T-helper 17 cell (primary cell): ENCODE measurements around the gene COL4A1. TPM values are rescaled to one million over a fixed set of nuclear protein-coding genes. Genes with fewer than 3 reads are reported as not detected.
"Not testable (repeated sequence)": the region's sequence is repeated elsewhere in the genome, so short reads cannot be mapped to it uniquely, and the experiment has no call there.

ENCODE experiments used
- ATAC-seq: fragments of 150-1000 bp; cut with Tn5 transposase; 2 replicates; pipeline ENCODE4 v1.10.0; 2021; ENCODE audit warnings: mild to moderate bottlenecking, moderate library complexity
- DNase-seq, 3 donors: peaks; one replicate each; pipeline versions ENCODE4 v3.0.0 to v3.0.0-alpha.2; 2020 to 2021
- H3K9me3 ChIP-seq: one replicate; pipeline ENCODE4 v1.7.0; 2013; ENCODE audit warnings: low read length, mild to moderate bottlenecking; ENCODE audit not compliant: control insufficient read depth, poor library complexity, severe bottlenecking
- H3K27ac Mint-ChIP-seq: one replicate; pipeline ENCODE4 v1.8.0; 2022; ENCODE audit warnings: mild to moderate bottlenecking, moderate library complexity, mixed read lengths
- H3K27me3 Mint-ChIP-seq: one replicate; pipeline ENCODE4 v1.8.0; 2022; ENCODE audit warnings: mixed read lengths
- H3K36me3 Mint-ChIP-seq: one replicate; pipeline ENCODE4 v1.8.0; 2022; ENCODE audit warnings: low read depth, mixed read lengths
- H3K4me1 Mint-ChIP-seq: one replicate; pipeline ENCODE4 v1.8.0; 2022; ENCODE audit warnings: mild to moderate bottlenecking, mixed read lengths
- H3K4me3 Mint-ChIP-seq: one replicate; pipeline ENCODE4 v1.8.0; 2022; ENCODE audit warnings: mild to moderate bottlenecking, moderate library complexity, mixed read lengths
- total RNA-seq, 4 donors: library from RNA in 2 of 4; stranded (reverse) in 2 of 4; gene quantifications; one replicate each; pipeline ENCODE4 v1.2.3 and lab custom pipeline; 2022 to 2026

COL4A1 gene
- total RNA-seq, 2 donors from 2014 or later: 0.37 TPM; not detected in 1

DNA sequence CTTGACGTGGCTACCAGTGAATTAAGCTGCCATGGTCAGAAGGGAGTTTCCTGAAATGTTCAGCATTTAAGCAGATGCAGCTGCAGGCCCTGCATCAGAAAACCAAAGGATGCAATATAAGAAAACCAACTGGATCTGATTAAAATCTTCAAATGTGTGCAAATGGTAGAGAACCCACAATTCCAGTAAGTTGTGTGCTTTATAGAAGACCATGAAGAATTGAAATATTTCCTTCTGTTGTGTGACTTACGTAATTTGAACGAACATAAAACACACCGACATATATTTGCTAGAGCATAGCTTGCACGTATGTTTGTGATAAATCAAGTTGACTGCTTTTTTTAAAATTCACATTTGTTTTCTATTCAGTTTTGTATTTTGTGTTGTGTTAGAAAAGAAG, 191.4 kb downstream of the COL4A1 start:
- peaks cover 45% of the 10 kb centered on the region for H3K27me3 Mint-ChIP-seq
- DNase-seq (no peak), ATAC-seq (no peak)
- peaks cover 2% of the 10 kb centered on the region for H3K4me1 Mint-ChIP-seq
- no peak overlapping the region for H3K4me3 Mint-ChIP-seq
- H3K9me3 ChIP-seq: no peaks in the 10 kb centered on the region
- peaks cover 3% of the 10 kb centered on the region for H3K36me3 Mint-ChIP-seq
- no peak overlapping the region for H3K27ac Mint-ChIP-seq

DNA sequence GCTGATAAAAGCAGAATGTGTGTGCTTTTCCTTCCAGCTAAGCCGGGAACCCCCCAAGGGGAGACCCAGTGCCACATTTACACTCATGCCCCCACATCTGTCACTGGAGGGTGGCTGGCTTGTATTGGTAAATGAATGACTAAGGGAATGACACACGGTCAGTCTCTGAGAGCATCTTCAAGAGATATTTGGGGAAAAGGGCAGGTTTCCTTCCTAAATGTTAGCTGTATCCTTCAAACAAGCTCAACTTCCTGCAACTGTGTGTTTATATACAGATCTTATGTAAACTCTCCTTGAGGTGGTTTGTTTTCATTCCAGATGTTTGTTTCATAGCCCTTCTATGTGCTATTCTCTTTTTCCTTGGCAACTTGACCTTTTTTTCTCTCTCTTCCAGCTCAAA, 192.6 kb downstream of the COL4A1 start:
- ATAC-seq (no peak), DNase-seq (no peak)
- H3K9me3 ChIP-seq: no peaks in the 10 kb centered on the region
- H3K4me1 Mint-ChIP-seq: peaks cover 2% of the 10 kb centered on the region
- no peak overlapping the region for H3K27ac Mint-ChIP-seq
- H3K27me3 Mint-ChIP-seq: peaks cover 38% of the 10 kb centered on the region
- H3K4me3 Mint-ChIP-seq: no peak overlapping the region
- peaks cover 3% of the 10 kb centered on the region for H3K36me3 Mint-ChIP-seq

DNA sequence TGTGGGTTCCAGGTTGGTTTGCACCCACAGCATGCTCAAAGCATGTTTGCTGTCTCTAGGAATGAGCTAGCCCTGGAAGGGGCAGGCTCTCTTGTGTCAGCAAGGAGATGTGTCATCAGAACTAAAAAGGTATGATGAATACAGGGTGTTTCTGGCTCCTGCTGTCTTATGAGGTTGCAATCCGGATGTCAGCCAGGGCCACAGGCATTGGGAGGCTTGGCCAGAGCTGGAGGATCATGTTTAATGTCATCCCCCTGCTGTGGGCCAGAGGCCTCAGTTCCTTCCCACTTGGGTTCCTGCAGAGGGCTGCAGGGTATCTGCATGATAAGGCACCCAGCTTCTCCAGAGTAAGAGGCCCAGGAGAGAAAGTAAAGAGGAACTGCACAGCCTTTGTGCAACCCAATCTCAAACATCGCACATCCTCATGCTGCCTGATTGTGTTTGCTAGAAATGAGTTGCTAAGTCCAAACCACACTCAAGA, 193.6 kb downstream of the COL4A1 start:
- no peak overlapping the region for H3K27ac Mint-ChIP-seq
- no peak for DNase-seq
- H3K4me3 Mint-ChIP-seq: no peak overlapping the region
- no peak for ATAC-seq
- H3K27me3 Mint-ChIP-seq: peaks cover 38% of the 10 kb centered on the region
- H3K36me3 Mint-ChIP-seq: peaks cover 3% of the 10 kb centered on the region
- H3K4me1 Mint-ChIP-seq: peaks cover 2% of the 10 kb centered on the region
- no peaks in the 10 kb centered on the region for H3K9me3 ChIP-seq

GRCh38 chr13:110112379-110112778, 194.6 kb downstream of the COL4A1 start:
- H3K4me3 Mint-ChIP-seq, H3K9me3 ChIP-seq, H3K4me1 Mint-ChIP-seq, H3K36me3 Mint-ChIP-seq, H3K27ac Mint-ChIP-seq, DNase-seq, ATAC-seq: not testable (repeated sequence)
- peaks cover 30% of the 10 kb centered on the region for H3K27me3 Mint-ChIP-seq

DNA sequence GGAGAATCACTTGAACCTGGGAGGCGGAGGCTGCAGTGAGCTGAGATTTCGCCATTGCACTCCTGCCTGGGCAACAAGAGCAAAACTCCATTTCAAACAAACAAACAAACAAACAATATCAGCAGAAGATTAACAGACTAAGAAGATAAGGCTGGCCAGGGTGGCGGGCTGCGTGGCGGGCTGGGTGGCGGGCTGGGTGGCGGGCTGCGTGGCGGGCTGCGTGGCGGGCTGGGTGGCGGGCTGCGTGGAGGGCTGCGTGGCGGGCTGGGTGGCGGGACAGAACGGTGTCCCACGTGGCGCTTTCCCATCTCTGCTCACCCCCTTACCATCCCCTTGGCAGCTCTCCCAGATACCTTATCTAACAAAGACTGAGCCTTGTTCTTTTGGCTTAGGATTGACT, 196.2 kb downstream of the COL4A1 start:
- DNase-seq (no peak), ATAC-seq (no peak)
- H3K4me3 Mint-ChIP-seq: no peak overlapping the region

DNA sequence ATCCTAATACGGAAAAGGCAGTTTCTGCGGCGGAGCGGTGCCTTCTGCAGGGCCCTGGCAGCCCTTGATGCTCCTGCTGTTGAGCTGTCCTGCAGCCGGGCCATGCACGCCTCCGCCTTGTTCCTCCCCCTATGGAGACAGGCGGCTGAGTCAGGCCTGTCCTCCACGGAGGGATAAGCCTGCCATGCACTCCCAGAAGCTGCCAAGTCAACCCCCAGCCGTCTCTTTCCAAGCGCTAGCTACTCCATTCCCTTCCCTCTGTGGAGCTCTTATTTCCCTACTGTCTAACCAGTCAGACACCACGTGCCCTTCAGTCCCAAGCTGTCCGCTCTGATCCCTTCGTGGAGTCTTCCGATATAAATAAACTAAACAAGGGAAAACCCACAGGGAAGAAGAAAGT, 197.0 kb downstream of the COL4A1 start:
- Mint-ChIP-seq H3K36me3 (peaks cover 4% of the 10 kb centered on the region), H3K27me3 (peaks cover 17% of the 10 kb centered on the region), H3K4me3 (no peak overlapping the region), H3K27ac (no peak overlapping the region), H3K4me1 (no peaks in the 10 kb centered on the region)
- no peaks in the 10 kb centered on the region for H3K9me3 ChIP-seq
- no peak for ATAC-seq
- no peak for DNase-seq

More for the DNA sequence above, 196.2 kb downstream of the COL4A1 start:
- Mint-ChIP-seq H3K27me3 (peaks cover 23% of the 10 kb centered on the region), H3K36me3 (peaks cover 5% of the 10 kb centered on the region), H3K27ac (no peak overlapping the region), H3K4me1 (no peaks in the 10 kb centered on the region)
- H3K9me3 ChIP-seq: no peaks in the 10 kb centered on the region

GRCh38 chr13:110109140-110109783, 197.7 kb downstream of the COL4A1 start:
- no peak overlapping the region for H3K4me3 Mint-ChIP-seq
- H3K27me3 Mint-ChIP-seq: peaks cover 11% of the 10 kb centered on the region
- H3K9me3 ChIP-seq: no peaks in the 10 kb centered on the region
- ATAC-seq: no peak
- H3K27ac Mint-ChIP-seq: no peak overlapping the region
- no peak for DNase-seq
- H3K4me1 Mint-ChIP-seq: no peaks in the 10 kb centered on the region
- H3K36me3 Mint-ChIP-seq: peaks cover 2% of the 10 kb centered on the region

DNA sequence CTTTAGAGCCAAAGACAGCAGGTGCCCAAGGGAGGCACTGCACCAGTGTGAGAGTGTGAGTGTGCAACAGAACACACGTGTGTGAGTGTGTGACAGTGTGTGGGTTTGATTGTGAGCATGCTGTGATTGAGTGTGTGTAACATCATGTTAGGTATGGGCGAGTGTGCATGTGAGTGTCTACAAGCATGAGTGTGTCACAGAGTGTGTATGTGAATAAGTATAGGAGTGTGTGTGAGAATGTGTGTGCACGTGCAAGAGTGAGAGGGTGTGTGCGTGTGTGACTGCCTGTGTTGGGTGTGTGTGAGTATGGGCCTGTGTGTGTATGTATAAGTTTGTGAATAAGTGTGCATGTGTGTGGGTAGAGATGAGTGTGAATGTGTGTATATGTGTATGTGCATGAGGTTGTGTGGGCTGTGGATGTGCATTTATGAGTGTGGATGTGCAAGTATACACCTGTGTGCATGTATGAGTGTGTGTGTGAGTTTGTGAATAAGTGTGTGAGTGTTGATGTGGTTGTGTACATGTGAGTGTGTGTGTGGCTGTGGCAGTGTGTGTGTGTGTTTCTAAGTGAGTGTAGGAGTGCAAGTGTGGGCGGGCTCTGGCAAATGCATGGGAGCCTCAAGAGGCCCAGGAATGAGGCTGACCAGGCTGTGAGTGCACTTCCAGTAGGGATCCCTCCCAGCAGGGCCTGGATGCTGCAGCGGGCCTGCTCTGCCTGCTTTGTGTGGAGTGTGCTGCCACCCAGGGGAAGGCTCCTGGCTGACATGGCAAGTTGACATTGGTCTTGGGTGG, 198.4 kb downstream of the COL4A1 start:
- Mint-ChIP-seq H3K27me3 (peaks cover 5% of the 10 kb centered on the region), H3K4me1 (no peaks in the 10 kb centered on the region), H3K4me3 (no peak overlapping the region), H3K27ac (no peak overlapping the region), H3K36me3 (peaks cover 2% of the 10 kb centered on the region)
- ATAC-seq (no peak), DNase-seq (no peak)
- no peaks in the 10 kb centered on the region for H3K9me3 ChIP-seq

GRCh38 chr13:110107568-110108347, 199.2 kb downstream of the COL4A1 start:
- no peaks in the 10 kb centered on the region for H3K9me3 ChIP-seq
- ATAC-seq: no peak

DNA sequence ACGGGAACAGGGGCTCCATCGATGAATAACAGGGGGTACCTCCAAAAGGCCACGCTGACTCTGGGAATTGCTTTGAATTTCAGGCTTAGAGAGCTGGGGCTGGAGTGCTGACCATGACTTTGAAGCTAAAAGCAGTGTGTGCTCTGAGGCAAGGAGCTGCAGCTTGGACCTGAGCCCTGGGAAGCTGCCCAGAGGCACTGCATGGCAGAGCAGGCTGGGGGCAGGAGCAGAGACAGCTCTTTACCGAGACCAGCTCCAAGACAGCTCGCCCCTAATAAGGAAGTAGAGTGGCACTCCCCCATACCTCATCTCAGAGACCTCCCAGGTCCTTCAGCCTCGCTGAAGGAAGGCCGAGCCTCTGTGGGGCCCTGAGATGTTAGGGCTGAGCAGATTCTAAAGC, 200.2 kb downstream of the COL4A1 start:
- H3K9me3 ChIP-seq: no peaks in the 10 kb centered on the region
- H3K27me3 Mint-ChIP-seq: peaks cover 5% of the 10 kb centered on the region
- no peak overlapping the region for H3K4me3 Mint-ChIP-seq
- no peak for DNase-seq
- H3K27ac Mint-ChIP-seq: no peak overlapping the region
- no peak for ATAC-seq
- H3K4me1 Mint-ChIP-seq: no peaks in the 10 kb centered on the region
- peaks cover 2% of the 10 kb centered on the region for H3K36me3 Mint-ChIP-seq

More at GRCh38 chr13:110107568-110108347, 199.2 kb downstream of the COL4A1 start:
- H3K36me3 Mint-ChIP-seq: peaks cover 2% of the 10 kb centered on the region
- H3K27me3 Mint-ChIP-seq: peaks cover 5% of the 10 kb centered on the region
- H3K27ac Mint-ChIP-seq: no peak overlapping the region
- no peak overlapping the region for H3K4me3 Mint-ChIP-seq
- H3K4me1 Mint-ChIP-seq: no peaks in the 10 kb centered on the region
- DNase-seq: no peak

DNA sequence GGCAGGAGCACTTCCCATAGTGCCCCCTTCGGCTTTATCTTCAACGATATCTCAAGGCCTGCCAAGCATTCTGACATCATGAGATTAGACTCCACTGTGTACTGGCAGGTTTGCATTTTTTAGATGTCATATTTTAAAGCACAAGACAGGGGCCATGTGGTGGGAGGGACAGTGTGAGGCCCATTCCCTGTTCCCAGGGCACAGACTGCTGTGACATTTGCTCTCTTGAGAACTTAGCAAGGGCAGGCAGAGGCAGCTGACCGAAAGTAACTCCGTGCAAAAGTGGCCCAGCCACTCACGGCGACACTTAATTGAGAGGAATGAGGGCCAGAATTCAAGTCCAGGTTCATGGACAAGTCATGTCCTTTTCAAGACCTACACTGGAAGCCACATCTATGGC, 201.8 kb downstream of the COL4A1 start:
- Mint-ChIP-seq H3K27ac (no peak overlapping the region), H3K27me3 (peaks cover 5% of the 10 kb centered on the region), H3K4me3 (no peak overlapping the region), H3K4me1 (no peaks in the 10 kb centered on the region), H3K36me3 (peaks cover 2% of the 10 kb centered on the region)
- ATAC-seq: no peak
- DNase-seq: no peak
- no peaks in the 10 kb centered on the region for H3K9me3 ChIP-seq

GRCh38 chr13:110103534-110103933, 203.4 kb downstream of the COL4A1 start:
- ATAC-seq (no peak), DNase-seq (no peak)
- Mint-ChIP-seq H3K27me3 (peaks cover 5% of the 10 kb centered on the region), H3K4me1 (no peaks in the 10 kb centered on the region), H3K4me3 (no peak overlapping the region), H3K27ac (no peak overlapping the region), H3K36me3 (peaks cover 2% of the 10 kb centered on the region)
- no peaks in the 10 kb centered on the region for H3K9me3 ChIP-seq

GRCh38 chr13:110103026-110103425, 203.9 kb downstream of the COL4A1 start:
- peaks cover 2% of the 10 kb centered on the region for H3K36me3 Mint-ChIP-seq
- no peak overlapping the region for H3K27ac Mint-ChIP-seq
- no peak for DNase-seq
- no peak overlapping the region for H3K4me3 Mint-ChIP-seq
- H3K27me3 Mint-ChIP-seq: peaks cover 5% of the 10 kb centered on the region
- no peaks in the 10 kb centered on the region for H3K4me1 Mint-ChIP-seq
- H3K9me3 ChIP-seq: no peaks in the 10 kb centered on the region
- no peak for ATAC-seq
